GM15510 (cell line): ENCODE data around the gene SPRED2.

Experiments used
- POLR2A ChIP-seq: IDR thresholded peaks from 3 replicates; pipeline ENCODE4 v1.6.1; 2011; ENCODE audit warnings: borderline replicate concordance; ENCODE audit not compliant: insufficient read length; ENCODE audit errors: extremely low read depth

Gene SPRED2

GRCh38 chr2:65432227-65433190 lies at the start of gene SPRED2:
Gene SPRED2, minus strand, starts transcription at chr2:65432599. Its CDS starts 612 bp downstream, at chr2:65431987.
- no peak for TF ChIP-seq POLR2A

- TF ChIP-seq POLR2A = no peak
Measured at GRCh38 chr2:65481961-65482360, 49.6 kb upstream of the SPRED2 start.

GRCh38 chr2:65479524-65479923 lies 47.1 kb upstream of the SPRED2 start:
- no peak for TF ChIP-seq POLR2A

- TF ChIP-seq POLR2A = no peak
Measured at GRCh38 chr2:65478498-65479135, 46.2 kb upstream of the SPRED2 start.

GRCh38 chr2:65477590-65477989 lies 45.2 kb upstream of the SPRED2 start:
- no peak for TF ChIP-seq POLR2A

- no peak for TF ChIP-seq POLR2A
Measured at GRCh38 chr2:65476778-65477177, 44.4 kb upstream of the SPRED2 start.

GRCh38 chr2:65475000-65475399 lies 42.6 kb upstream of the SPRED2 start:
- TF ChIP-seq POLR2A = no peak

GRCh38 chr2:65473045-65473444 lies 40.6 kb upstream of the SPRED2 start:
- no peak for TF ChIP-seq POLR2A

- no peak for TF ChIP-seq POLR2A
Measured at GRCh38 chr2:65471409-65471808, 39.0 kb upstream of the SPRED2 start.

GRCh38 chr2:65466551-65466950 lies 34.2 kb upstream of the SPRED2 start:
- TF ChIP-seq POLR2A = no peak

GRCh38 chr2:65465857-65466256 lies 33.5 kb upstream of the SPRED2 start:
- TF ChIP-seq POLR2A = no peak

GRCh38 chr2:65465124-65465523 lies 32.7 kb upstream of the SPRED2 start:
- TF ChIP-seq POLR2A = no peak

- TF ChIP-seq POLR2A = no peak
Measured at GRCh38 chr2:65464604-65465003, 32.2 kb upstream of the SPRED2 start.

GRCh38 chr2:65458999-65459398 lies 26.6 kb upstream of the SPRED2 start:
- no peak for TF ChIP-seq POLR2A

- no peak for TF ChIP-seq POLR2A
Measured at GRCh38 chr2:65456886-65457285, 24.5 kb upstream of the SPRED2 start.

- TF ChIP-seq POLR2A = no peak
Measured at GRCh38 chr2:65456064-65456463, 23.7 kb upstream of the SPRED2 start.

- no peak for TF ChIP-seq POLR2A
Measured at GRCh38 chr2:65453916-65454315, 21.5 kb upstream of the SPRED2 start.
